ENCODE results near the gene PPP1R14B.
"Not testable (repeated sequence)": the region's sequence is repeated elsewhere in the genome, so short reads cannot be mapped to it uniquely, and the experiment has no call there.

PPP1R14B gene

DNA sequence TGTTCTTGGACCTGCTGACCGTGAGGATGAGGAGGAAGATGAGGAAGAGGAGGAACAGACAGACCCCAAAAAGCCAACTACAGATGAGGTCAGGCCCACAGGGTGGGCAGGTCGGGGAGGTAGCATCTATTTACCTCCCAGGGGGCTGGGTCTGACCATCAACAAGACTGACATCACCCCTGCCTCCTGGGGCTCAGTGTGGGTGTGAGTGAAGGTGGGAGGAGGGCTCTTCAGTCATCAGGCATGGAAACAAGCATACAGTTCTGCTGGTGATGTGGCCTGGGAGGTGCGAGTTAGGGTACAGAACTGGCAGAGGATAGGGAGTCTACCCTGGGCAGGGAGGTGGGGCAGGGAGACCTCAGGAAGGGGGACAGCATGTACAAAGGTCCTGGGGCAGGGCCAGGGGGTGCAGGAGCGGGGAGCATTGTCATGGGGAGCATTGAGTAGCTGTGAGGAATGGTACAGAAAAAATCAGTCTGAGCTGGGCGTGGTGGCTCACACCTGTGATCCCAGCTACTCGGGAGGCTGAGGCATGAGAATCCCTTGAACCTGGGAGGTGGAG is 13.5 kb upstream of the PPP1R14B start:
- no peak for DNase-seq

GRCh38 chr11:64259533-64260067 is 12.9 kb upstream of the PPP1R14B start:
- no peak for DNase-seq

GRCh38 chr11:64258946-64259532 is 12.3 kb upstream of the PPP1R14B start:
- no peak for DNase-seq

DNA sequence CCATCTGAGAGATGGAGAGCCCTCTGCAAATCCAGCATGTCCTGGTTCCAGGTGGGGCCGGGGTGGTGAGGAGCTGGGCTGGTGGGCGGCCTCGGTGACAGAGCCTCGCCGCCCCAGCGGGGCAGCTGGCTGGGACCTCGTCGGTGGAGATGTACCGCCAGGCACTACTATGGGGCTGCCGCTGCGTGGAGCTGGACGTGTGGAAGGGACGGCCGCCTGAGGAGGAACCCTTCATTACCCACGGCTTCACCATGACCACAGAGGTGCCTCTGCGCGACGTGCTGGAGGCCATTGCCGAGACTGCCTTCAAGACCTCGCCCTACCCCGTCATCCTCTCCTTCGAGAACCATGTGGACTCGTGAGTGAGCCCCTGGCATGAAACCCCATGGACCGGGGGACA is 11.6 kb upstream of the PPP1R14B start:
- no peak for DNase-seq

- no peak for DNase-seq
Observed at GRCh38 chr11:64256300-64256699, 9.6 kb upstream of the PPP1R14B start.

- no peak for DNase-seq
Observed at GRCh38 chr11:64255135-64256128, 8.7 kb upstream of the PPP1R14B start.

DNA sequence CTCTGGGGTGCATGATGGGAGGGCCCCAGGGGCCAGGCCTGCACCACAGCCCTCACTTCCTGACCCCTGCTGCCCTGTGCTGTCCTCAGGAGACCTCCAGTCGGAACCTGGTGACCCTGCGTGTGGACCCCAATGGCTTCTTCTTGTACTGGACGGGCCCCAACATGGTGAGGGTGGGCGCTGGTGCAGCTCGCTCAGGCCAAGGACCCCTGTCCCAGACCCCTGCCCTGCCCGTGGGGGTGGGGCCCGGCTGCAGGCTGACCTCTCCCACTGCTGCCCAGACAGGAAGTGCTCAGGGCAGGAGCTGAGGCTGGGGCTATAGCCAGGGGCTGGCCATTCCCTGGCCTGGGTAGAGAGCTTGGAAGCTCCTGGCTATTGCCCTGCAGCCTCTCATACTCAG is 7.6 kb upstream of the PPP1R14B start:
- no peak for DNase-seq

DNA sequence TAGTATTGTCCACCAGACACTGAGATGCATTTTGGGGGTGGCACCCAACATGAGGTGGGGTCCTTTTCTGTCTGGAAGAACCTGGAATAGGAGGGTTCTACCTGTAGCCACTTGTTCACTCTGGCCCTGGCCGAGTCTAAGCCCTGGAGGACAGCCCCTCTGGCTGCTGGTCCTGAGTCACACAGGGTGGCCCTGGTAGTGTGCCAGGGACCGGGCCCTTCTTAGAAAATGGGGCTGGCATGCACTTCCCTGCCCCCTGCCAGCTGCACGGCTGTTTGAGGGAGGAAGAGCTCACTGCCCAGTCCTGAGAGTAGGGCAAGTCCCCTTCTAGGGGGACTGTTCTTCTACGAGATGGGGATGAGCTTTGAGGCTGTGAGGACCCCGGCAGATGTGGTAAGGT is 6.7 kb upstream of the PPP1R14B start:
- DNase-seq = peak; percentile 58

DNA sequence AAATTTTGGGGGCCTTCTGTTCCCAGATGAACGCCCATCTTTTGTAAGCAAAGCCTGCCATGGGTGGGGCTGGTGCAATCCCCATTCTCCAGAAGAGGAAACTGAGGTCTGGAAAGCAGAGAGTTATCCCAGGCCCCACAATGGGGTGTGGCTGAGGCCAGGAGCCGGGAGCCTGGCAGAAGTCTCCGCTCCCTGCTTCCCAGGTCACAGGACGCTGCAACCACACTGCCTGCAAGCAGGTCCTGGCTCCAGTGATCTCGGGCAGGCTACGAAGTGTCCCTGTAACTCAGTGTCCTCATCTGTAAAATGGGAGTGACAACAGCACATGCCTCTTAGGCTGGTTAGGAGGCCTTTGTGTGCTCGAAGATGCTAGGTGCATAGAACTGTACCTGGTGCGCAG is 6.3 kb upstream of the PPP1R14B start:
- no peak for DNase-seq

- DNase-seq = peak; percentile 61
Observed at GRCh38 chr11:64252003-64252872, 5.5 kb upstream of the PPP1R14B start.

DNA sequence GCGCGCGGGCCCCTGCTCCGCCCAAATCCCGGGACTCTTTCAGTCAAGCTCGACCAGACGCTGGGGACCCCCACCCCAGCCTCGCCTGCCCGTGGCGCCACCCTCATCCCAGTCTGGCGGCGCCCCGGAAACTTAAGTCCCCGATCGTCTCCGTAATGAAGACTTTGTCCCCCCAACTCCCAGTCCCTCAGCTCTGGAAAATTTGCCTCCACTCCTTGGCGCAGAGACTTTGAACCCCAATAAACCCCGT is 4.9 kb upstream of the PPP1R14B start:
- DNase-seq = no peak

GRCh38 chr11:64251016-64251752 is 4.4 kb upstream of the PPP1R14B start, which contains the start of gene PLCB3:
Gene PLCB3, plus strand, starts transcription at chr11:64251530. Its CDS starts 120 bp downstream, at chr11:64251650.
- DNase-seq = peak; percentile 63

- no peak for DNase-seq
Observed at GRCh38 chr11:64250415-64251015, 3.8 kb upstream of the PPP1R14B start.

DNA sequence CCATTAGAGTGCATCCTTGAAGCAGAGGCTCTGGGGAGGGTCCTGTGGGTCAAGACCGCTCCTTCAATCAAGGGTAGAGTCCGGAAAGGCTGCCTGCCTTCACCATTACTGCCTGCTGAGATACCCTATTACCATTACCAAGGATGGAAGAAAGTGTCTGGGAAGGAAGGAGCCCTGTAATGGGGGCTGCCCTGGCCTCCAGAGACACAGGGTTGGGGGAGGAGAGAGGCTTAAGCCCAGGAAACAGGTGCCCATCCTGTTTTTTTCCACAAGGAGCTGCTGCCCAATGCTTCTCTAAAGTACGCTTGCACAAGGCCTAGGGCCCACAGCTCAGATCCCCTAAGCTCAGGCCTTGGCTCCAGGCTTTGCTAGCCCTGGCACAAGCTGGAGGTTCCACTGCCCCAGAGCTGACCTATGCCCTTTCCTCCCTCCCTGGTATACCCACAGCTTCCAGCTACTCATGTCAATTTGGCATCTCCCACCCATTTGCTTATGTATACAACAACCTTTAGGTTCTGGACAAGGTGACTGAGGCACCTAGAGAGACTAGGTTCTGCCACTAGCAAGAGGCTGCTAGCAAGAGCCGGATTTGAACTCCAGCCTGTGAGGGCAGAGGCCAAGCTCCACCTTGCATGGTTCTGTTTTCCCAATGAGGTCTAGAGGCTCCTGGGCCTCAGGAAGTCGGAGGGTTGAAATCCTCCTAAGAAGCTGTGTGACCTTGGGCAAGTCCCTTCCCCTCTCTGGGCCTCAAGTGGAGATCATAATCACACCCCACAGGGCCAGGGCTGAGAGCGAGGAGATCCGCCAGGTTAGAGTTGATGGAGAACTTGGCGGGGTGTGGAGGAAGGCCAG is 3.0 kb upstream of the PPP1R14B start:
- no peak for DNase-seq

DNA sequence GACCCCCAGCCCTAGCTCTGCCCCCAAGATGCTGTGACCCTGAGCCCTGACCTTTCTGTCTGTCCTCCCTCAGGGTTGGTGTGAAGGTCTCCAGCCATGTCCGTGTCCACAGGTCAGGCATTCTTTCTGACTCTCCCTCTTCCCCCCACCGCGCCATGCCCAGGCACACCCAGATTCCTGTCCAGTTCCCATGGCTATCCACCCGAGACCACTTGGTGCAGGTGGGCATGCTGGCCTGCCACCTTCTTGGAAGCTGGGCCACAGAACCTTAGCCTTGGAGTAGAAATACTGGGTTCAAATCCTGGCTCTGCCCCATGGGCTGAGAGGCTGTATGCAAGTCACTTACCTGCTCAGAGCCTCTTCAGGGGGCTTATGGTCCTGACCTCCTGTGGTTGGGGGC is 2.3 kb upstream of the PPP1R14B start:
- no peak for DNase-seq

- DNase-seq = no peak
Observed at GRCh38 chr11:64248578-64248977, 1.8 kb upstream of the PPP1R14B start.

DNA sequence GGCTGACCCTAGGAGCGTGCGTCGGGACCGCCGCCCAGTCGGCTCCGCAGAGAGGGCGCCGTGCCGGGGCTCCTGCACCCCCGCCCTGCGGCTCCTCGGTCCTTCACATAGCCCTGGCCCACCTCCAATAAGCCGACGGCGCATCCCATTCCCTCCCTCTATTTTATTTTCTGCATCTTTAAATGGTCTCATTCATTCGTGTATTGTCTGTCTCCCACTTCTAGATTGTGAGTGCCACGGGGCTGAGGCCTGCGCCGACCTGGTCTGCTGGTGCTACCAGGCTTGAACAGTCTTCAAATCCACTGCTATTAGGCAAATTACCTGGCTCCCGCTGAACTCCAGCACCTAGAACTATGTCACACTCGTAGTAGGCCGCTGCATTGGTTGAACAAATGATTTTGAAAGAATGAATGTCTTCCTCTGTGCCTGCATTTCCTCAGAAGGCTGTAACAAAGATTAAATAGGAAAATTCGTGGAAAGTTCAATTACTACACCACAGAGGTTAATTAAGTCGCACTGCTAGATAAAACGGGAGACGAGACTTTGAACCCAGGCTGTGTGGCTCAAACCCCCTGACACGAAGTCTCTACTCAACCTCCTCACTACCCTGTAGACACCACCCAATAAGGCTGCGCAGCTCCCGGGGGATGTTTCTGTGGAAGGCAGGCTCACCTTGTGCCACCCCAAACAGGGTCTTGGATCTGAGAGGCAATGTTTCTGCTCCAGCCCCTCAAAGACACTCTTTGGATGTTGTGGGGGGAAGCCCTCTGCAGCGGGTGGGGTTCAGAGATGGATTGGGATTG is 1.2 kb upstream of the PPP1R14B start:
- no peak for DNase-seq

- DNase-seq = not testable (repeated sequence)
Observed at GRCh38 chr11:64246621-64246870, 197 bp downstream of the PPP1R14B start.

GRCh38 chr11:64245797-64246620 is 734 bp downstream of the PPP1R14B start:
- peak; percentile 87 for DNase-seq

Measured in hematopoietic multipotent progenitor cell treated with erythropoietin and hydrocortisone succinate and interleukin-3 and kit ligand, for 6 days (in vitro differentiated cells).